Left renal pelvis (tissue), 4 donors: ENCODE results near the gene HUS1. TPM values are rescaled to one million over a fixed set of nuclear protein-coding genes. Genes with fewer than 3 reads are reported as not detected.
A peak's percentile ranks its signal among the peaks of the same experiment; 100 is the strongest.
"Not testable (repeated sequence)": the region's sequence is repeated elsewhere in the genome, so short reads cannot be mapped to it uniquely, and the experiment has no call there.

Experiments
- DNase-seq, 4 donors: peaks; one replicate each; pipeline ENCODE4 v3.0.0-alpha.2; 2013; ENCODE audit warnings: low read depth in 4 of 4, low spot score in 3 of 4
- polyA plus RNA-seq, 4 donors: library from polyadenylated mRNA; unstranded; fragments of 120-200 nt; gene quantifications; one replicate each; pipeline ENCODE4 v1.2.1, GENCODE V29; 2013; ENCODE audit not compliant: insufficient read length in 4 of 4

Gene HUS1
- polyA plus RNA-seq, 4 donors: 19.1 to 25.0 (median 23.3) TPM

- DNase-seq: not testable (repeated sequence)
Measured at GRCh38 chr7:47980648-47981047, 1.2 kb upstream of the HUS1 start.

DNA sequence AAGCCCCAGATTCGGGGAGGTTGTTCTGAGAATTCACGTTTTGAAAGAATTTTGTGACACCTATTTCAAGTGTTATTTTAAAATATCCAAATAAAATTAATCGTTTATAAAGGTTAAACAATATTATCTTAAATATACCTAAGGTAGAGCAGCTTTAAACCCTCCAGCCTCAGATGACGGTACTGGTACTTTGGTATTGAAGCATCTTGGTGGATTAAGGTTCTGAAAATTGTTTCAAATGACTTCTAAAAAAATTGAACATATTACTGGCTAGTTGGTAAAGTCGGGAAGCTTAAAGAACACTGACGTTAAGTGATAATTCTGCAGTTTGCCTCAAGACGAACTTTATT, 392 bp upstream of the HUS1 start:
- DNase-seq: no peak

- DNase-seq: no peak
Measured at GRCh38 chr7:47978790-47979144, 648 bp downstream of the HUS1 start.

GRCh38 chr7:47973739-47974138, 5.7 kb downstream of the HUS1 start:
- DNase-seq: no peak

GRCh38 chr7:47970761-47971160, 8.7 kb downstream of the HUS1 start:
- DNase-seq: no peak

- DNase-seq: peak in 1 of 4 donors; percentile 55
Measured at GRCh38 chr7:47968847-47969774, 10.3 kb downstream of the HUS1 start.

DNA sequence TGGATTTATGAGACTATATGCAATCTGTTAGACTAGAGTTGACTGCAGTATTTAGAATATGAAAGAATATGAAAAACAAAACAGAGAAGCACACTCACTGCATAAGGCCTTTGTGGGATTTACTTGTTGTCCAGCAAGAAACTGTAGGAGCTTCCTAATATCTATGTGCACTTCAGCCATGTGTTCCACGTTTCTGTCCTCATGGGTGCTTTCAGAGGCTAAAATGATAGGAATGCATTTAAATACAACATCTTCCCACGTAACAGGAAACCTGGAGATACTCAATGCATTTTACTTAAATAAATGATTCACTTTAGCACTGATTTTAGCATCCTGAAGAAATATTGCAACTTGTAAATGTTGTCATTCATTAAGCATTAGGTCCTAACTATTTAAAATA, 11.7 kb downstream of the HUS1 start:
- no peak for DNase-seq

- no peak for DNase-seq
Measured at GRCh38 chr7:47967123-47967522, 12.3 kb downstream of the HUS1 start.

GRCh38 chr7:47965456-47965855, 14.0 kb downstream of the HUS1 start:
- DNase-seq: no peak

DNA sequence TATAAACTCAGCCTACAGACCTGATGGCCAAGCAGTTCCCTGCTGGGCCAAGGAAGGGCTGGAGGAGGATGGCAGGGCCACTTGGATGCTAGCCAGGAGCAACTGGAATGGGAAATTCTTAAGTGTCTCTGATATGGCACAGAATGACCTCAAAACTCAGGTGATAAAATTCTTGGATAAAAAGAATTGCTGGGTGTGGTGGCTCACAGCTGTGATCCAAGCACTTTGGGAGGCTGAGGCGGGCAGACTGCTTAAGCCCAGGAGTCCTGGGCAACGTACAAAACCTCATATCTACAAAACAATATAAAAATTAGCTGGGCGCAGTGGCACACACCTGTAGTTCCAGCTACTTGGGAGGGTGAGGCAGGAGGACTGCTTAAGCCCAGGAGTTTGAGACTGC, 17.2 kb downstream of the HUS1 start:
- DNase-seq: no peak

- DNase-seq: no peak
Measured at GRCh38 chr7:47957156-47957555, 22.3 kb downstream of the HUS1 start.

- no peak for DNase-seq
Measured at GRCh38 chr7:47956220-47956619, 23.2 kb downstream of the HUS1 start.

DNA sequence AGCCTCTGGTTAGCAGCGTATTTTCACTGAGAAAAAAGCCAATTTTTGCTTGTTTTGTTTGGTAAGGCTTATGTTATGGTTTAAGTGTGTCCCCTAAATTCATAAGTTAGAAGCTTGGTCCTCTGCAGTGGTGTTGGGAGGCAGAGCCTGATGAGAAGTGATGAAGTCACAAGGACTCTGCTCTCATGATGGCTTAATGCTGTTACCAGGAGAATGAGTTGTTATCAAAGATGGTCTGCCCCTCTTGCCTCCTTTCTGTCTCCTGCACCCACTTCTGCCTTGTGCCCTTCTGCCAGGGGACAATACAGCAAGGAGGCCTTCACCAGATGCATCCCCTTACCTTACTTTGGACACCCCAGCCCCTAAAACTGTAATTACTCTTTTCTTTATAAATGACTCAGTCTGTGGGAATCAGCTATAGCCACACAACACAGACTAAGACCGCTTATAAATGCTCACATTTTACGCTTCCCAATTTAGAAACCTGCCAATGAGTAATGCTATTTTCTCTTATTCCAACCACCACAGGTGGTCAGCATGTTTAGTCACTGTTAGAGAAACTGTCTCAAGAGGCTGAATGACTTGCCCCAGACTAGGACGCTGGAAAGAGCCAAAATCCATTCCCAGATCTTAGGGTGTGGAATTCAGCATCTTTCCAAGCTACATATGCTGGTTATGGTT, 25.0 kb downstream of the HUS1 start:
- DNase-seq: no peak

DNA sequence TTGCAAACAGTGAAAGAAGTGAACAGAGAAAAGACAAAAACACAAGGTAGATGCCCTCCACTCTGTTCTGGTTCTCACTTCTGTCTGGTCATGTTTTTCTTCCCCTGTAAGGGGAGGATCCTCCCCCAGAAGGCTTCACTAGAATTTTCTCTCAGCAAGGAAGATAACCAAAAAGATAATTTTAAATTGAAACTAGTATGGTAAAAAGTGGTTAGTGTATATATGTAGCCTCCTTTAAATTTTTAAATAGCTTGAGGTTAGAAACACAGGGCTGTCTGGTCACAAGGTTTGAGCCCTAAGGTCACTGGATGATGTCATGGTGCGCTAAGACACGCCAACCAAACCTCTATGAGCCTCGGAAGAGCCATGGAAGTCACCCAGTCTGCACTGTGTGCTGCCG, 25.6 kb downstream of the HUS1 start:
- DNase-seq: no peak

DNA sequence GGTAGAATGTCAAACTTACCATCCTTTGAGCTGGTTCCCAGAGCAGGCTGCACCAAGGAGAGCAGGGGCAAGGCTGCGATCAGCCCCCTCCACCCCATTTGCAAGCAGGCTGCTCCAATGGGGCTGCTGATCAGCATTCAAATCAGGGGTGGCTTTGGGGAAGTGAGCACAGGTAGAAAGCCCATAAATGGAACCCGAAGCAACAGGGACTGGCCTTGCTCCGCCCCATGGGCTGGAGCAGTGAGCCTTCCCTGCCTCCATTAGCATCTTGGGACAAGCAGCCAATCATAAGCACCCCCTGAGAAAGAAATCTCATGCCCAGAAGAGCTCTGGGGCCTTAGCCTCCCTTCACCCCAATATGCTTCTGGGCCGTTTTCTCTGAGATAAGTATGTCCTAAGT, 27.2 kb downstream of the HUS1 start:
- no peak for DNase-seq

GRCh38 chr7:47951374-47951773, 28.0 kb downstream of the HUS1 start:
- DNase-seq: no peak

- DNase-seq: no peak
Measured at GRCh38 chr7:47950714-47951113, 28.7 kb downstream of the HUS1 start.

GRCh38 chr7:47949703-47950102, 29.7 kb downstream of the HUS1 start:
- no peak for DNase-seq

DNA sequence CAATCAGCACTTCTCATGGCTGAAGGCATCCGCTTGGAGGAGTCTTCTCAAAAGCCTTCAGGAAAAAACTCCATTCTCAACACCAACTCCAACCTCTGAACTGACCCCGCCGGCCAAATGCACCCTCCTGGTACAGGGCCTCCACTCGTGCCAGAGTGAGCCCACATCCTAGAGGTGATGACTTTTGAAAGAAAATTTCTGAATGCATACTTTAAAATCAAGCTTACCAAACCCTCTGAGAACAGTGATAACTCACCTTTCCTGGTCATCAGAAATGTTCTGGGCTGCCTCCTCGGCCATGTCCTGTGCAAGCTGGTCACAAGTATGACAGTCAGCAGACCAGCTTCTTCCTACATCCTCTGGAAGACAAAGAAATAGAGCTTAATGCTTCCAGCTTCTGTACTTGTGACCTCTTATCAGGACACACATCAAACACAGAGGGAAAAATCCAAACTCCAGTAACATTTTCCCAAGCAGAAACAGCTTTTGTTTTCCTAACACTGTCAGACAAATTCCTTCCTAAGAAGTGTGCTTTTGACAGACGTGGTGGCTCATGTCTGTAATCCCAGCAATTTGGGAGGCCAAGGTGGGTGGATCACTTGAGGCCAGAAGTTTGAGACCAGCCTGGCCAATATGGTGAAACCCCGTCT, 31.1 kb downstream of the HUS1 start, which contains the start of gene PKD1L1:
Gene PKD1L1 (minus strand): TSS at position 326 of the 650 bp plus-strand sequence. CDS start 26 bp downstream, at position 300.
- no peak for DNase-seq

DNA sequence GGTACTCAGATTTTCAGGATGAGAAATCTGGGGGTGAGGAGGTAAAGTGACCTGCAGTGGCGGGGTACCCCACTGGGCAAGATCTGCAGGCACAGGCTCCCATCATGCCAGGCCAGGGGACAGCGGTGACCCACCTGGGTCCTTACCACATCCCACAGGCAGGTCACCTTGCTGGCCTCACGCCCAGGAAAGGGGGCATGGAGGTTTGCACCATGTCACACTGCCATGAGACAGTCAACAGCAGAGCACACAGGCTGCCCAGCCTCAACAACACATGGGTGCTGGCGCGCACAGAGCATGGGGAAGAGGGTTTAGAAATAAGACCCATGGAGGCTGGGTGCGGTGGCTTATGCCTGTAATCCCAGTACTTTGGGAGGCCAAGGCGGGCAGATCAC, 32.1 kb downstream of the HUS1 start:
- no peak for DNase-seq

GRCh38 chr7:47946581-47947354, 32.6 kb downstream of the HUS1 start:
- DNase-seq: no peak
